Liver (tissue), 3 donors: ENCODE data around the gene ZNF440.
A peak's percentile ranks its signal among the peaks of the same experiment; 100 is the strongest.

Source experiments
- FOXA1 ChIP-seq: IDR thresholded peaks from 2 replicates; pipeline ENCODE4 v1.6.1; 2016; ENCODE audit warnings: antibody characterized with exemption
- HNF4G ChIP-seq: IDR thresholded peaks from 2 replicates; pipeline ENCODE4 v1.6.1; 2016; ENCODE audit warnings: antibody characterized with exemption
- RXRA ChIP-seq, 2 donors: IDR thresholded peaks; 2 replicates each; pipeline ENCODE4 v1.6.1; 2017 to 2018; ENCODE audit warnings: antibody characterized with exemption in 2 of 2, mild to moderate bottlenecking in 1 of 2
- TAF1 ChIP-seq: conservative IDR thresholded peaks from 2 replicates; pipeline ENCODE4 v1.6.1; 2016; ENCODE audit warnings: antibody characterized with exemption, mild to moderate bottlenecking
- YY1 ChIP-seq: IDR thresholded peaks from 2 replicates; pipeline ENCODE4 v1.6.1; 2016; ENCODE audit warnings: antibody characterized with exemption, mild to moderate bottlenecking
- TF ChIP-seq, protein P1 (sequence below): IDR thresholded peaks from 2 replicates; pipeline ENCODE4 v1.6.1; 2016; ENCODE audit warnings: antibody characterized with exemption, mild to moderate bottlenecking
- TF ChIP-seq, protein P2 (sequence below): fragments of 150-350 bp; IDR thresholded peaks from 2 replicates; pipeline ENCODE4 v1.5.1; 2017; ENCODE audit warnings: improper control_type of control experiment, low read depth, low read length; ENCODE audit not compliant: missing input control
- TF ChIP-seq, protein P3 (sequence below): IDR thresholded peaks from 2 replicates; pipeline ENCODE4 v1.6.1; 2016; ENCODE audit warnings: antibody characterized with exemption
- TF ChIP-seq, protein P4 (sequence below): IDR thresholded peaks from 2 replicates; pipeline ENCODE4 v1.6.1; 2016; ENCODE audit warnings: antibody characterized with exemption
- donor health status: healthy.
- donor health status: healthy.

DNA sequence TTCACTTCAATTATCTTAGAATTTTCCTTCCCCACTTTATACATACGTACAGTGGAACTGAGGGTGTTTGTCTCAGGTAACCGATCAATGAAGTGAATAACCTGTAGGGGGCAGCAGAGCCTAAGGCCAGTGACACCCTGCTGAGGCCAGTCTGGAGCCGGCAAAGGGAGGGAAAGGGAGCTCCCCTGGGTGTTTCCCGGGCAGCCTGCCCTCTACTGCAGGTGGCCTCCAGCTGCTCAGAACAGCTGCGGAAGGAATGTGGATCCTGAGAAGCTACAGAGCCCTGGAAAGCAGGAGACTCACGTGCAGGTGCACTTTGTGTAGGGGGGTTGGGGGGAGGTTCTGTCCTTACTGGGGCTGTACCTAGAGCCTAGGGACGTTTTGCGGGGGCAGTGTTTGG is 16.6 kb upstream of the ZNF440 start:
- TF ChIP-seq, protein P1, sequence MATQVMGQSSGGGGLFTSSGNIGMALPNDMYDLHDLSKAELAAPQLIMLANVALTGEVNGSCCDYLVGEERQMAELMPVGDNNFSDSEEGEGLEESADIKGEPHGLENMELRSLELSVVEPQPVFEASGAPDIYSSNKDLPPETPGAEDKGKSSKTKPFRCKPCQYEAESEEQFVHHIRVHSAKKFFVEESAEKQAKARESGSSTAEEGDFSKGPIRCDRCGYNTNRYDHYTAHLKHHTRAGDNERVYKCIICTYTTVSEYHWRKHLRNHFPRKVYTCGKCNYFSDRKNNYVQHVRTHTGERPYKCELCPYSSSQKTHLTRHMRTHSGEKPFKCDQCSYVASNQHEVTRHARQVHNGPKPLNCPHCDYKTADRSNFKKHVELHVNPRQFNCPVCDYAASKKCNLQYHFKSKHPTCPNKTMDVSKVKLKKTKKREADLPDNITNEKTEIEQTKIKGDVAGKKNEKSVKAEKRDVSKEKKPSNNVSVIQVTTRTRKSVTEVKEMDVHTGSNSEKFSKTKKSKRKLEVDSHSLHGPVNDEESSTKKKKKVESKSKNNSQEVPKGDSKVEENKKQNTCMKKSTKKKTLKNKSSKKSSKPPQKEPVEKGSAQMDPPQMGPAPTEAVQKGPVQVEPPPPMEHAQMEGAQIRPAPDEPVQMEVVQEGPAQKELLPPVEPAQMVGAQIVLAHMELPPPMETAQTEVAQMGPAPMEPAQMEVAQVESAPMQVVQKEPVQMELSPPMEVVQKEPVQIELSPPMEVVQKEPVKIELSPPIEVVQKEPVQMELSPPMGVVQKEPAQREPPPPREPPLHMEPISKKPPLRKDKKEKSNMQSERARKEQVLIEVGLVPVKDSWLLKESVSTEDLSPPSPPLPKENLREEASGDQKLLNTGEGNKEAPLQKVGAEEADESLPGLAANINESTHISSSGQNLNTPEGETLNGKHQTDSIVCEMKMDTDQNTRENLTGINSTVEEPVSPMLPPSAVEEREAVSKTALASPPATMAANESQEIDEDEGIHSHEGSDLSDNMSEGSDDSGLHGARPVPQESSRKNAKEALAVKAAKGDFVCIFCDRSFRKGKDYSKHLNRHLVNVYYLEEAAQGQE: no peak
- TF ChIP-seq, protein P2, sequence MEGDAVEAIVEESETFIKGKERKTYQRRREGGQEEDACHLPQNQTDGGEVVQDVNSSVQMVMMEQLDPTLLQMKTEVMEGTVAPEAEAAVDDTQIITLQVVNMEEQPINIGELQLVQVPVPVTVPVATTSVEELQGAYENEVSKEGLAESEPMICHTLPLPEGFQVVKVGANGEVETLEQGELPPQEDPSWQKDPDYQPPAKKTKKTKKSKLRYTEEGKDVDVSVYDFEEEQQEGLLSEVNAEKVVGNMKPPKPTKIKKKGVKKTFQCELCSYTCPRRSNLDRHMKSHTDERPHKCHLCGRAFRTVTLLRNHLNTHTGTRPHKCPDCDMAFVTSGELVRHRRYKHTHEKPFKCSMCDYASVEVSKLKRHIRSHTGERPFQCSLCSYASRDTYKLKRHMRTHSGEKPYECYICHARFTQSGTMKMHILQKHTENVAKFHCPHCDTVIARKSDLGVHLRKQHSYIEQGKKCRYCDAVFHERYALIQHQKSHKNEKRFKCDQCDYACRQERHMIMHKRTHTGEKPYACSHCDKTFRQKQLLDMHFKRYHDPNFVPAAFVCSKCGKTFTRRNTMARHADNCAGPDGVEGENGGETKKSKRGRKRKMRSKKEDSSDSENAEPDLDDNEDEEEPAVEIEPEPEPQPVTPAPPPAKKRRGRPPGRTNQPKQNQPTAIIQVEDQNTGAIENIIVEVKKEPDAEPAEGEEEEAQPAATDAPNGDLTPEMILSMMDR: peak; percentile 83
- TF ChIP-seq, protein P3, sequence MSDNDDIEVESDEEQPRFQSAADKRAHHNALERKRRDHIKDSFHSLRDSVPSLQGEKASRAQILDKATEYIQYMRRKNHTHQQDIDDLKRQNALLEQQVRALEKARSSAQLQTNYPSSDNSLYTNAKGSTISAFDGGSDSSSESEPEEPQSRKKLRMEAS: no peak
- TF ChIP-seq RXRA (IDR thresholded peaks at IDR 0.05) (peak; percentile 29 to 60), TAF1 (no peak), FOXA1 (no peak), YY1 (no peak), HNF4G (no peak)
- TF ChIP-seq, protein P4, sequence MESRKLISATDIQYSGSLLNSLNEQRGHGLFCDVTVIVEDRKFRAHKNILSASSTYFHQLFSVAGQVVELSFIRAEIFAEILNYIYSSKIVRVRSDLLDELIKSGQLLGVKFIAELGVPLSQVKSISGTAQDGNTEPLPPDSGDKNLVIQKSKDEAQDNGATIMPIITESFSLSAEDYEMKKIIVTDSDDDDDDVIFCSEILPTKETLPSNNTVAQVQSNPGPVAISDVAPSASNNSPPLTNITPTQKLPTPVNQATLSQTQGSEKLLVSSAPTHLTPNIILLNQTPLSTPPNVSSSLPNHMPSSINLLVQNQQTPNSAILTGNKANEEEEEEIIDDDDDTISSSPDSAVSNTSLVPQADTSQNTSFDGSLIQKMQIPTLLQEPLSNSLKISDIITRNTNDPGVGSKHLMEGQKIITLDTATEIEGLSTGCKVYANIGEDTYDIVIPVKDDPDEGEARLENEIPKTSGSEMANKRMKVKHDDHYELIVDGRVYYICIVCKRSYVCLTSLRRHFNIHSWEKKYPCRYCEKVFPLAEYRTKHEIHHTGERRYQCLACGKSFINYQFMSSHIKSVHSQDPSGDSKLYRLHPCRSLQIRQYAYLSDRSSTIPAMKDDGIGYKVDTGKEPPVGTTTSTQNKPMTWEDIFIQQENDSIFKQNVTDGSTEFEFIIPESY: no peak
